Measurements from ENCODE around the gene ARHGAP27.

ARHGAP27 gene

GRCh38 chr17:45389354-45389753 is 43.3 kb downstream of the ARHGAP27 start:
- H3K4me3 ChIP-seq (ENCODE audit: low read length) = no peak overlapping the region
- TF ChIP-seq CTCF (conservative IDR thresholded peaks at IDR 0.05; ENCODE audit: low read length) = no peak
- DNase-seq (ENCODE audit: low read depth) = no peak

GRCh38 chr17:45388604-45389325 is 43.9 kb downstream of the ARHGAP27 start:
- TF ChIP-seq CTCF (conservative IDR thresholded peaks at IDR 0.05; ENCODE audit: low read length) = no peak
- H3K4me3 ChIP-seq (ENCODE audit: low read length) = no peak overlapping the region
- peak; percentile 22 for DNase-seq (ENCODE audit: low read depth)

- no peak overlapping the region for H3K4me3 ChIP-seq (ENCODE audit: low read length)
- TF ChIP-seq CTCF (conservative IDR thresholded peaks at IDR 0.05; ENCODE audit: low read length) = no peak
- no peak for DNase-seq (ENCODE audit: low read depth)
Measured at GRCh38 chr17:45387739-45388138, 44.9 kb downstream of the ARHGAP27 start.

GRCh38 chr17:45386178-45386577 is 46.5 kb downstream of the ARHGAP27 start:
- TF ChIP-seq CTCF (conservative IDR thresholded peaks at IDR 0.05; ENCODE audit: low read length) = no peak
- no peak for DNase-seq (ENCODE audit: low read depth)
- H3K4me3 ChIP-seq (ENCODE audit: low read length) = no peak overlapping the region

GRCh38 chr17:45385331-45385997 is 47.2 kb downstream of the ARHGAP27 start:
- H3K4me3 ChIP-seq (ENCODE audit: low read length) = no peak overlapping the region
- peak; percentile 99 for TF ChIP-seq CTCF (conservative IDR thresholded peaks at IDR 0.05; ENCODE audit: low read length)

GRCh38 chr17:45384789-45385262 is 47.8 kb downstream of the ARHGAP27 start:
- no peak for DNase-seq (ENCODE audit: low read depth)
- no peak for TF ChIP-seq CTCF (conservative IDR thresholded peaks at IDR 0.05; ENCODE audit: low read length)
- no peak overlapping the region for H3K4me3 ChIP-seq (ENCODE audit: low read length)

More at GRCh38 chr17:45385331-45385997, 47.2 kb downstream of the ARHGAP27 start:
- DNase-seq (ENCODE audit: low read depth) = peak; percentile 75
